ENCODE results near the gene EEPD1.

GRCh38 chr7:36209814-36210183 is 56.7 kb downstream of the EEPD1 start:
- TF ChIP-seq CTCF (tag by site-specific recombination; IDR thresholded peaks at IDR 0.05) (no peak), YY1 (tag by site-specific recombination; IDR thresholded peaks at IDR 0.05) (no peak), ZNF580 (tag by site-specific recombination; IDR thresholded peaks at IDR 0.05) (no peak), REPIN1 (tag by site-specific recombination; IDR thresholded peaks at IDR 0.05; ENCODE audit: low read depth) (no peak), ZIC2 (tag by site-specific recombination; IDR thresholded peaks at IDR 0.05) (no peak), ZBTB7A (tag by site-specific recombination; IDR thresholded peaks at IDR 0.05; ENCODE audit: low read depth) (no peak), ZSCAN4 (tag by site-specific recombination; IDR thresholded peaks at IDR 0.05) (no peak), ZNF549 (tag by site-specific recombination; IDR thresholded peaks at IDR 0.05) (no peak), ZNF341 (tag by site-specific recombination; IDR thresholded peaks at IDR 0.05; ENCODE audit: low read depth) (no peak), REST (tag by site-specific recombination; IDR thresholded peaks at IDR 0.05) (no peak)
